Measurements from ENCODE around the gene VWF.

VWF gene

GRCh38 chr12:5944688-5945070 is 179.8 kb downstream of the VWF start:
- DNase-seq: no peak

GRCh38 chr12:5944053-5944452 is 180.4 kb downstream of the VWF start:
- no peak for DNase-seq

DNA sequence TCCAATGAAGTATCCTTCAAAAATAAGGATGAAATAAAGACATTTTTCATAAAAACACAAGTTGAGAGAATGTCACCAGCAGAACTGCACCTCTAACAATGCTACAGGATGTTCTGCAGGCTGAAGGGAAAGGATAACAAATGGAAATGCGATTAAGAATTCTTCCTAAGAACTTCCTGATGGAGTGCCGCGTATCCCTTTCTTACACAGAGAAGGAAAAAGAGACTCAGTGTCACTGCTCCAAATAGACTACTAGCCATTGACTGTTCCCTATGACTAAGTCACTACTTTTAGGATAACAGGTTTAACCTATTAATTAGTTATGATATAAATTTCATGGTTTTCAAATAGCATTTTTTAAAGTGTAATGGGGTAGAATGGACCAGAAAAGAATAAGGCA is 182.6 kb downstream of the VWF start:
- no peak for DNase-seq

GRCh38 chr12:5927732-5928516 is 196.5 kb downstream of the VWF start:
- DNase-seq: no peak

DNA sequence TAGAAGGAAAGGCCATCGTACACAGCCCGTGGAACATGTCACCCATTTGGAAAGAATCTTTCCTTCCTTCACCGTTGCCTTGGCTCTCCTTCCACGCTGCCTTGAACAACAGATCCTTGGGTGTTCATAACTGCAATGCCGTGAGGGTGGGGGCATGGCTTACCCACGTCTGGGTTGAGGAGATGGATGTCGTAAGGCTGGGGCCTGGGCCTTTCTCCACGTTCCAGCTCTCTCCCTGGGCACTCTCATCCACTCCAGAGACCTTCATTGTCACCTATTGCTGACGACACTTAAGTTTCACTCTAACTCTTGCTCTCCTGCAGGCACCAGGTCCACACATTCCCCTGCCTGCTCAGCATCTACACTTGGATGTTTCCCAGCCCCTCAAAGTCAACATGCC is 198.8 kb downstream of the VWF start:
- no peak for DNase-seq

- DNase-seq: no peak
These were observed 200.1 kb downstream of the VWF start for GRCh38 chr12:5924342-5924741.

GRCh38 chr12:5923751-5924150 is 200.7 kb downstream of the VWF start:
- DNase-seq: no peak

DNA sequence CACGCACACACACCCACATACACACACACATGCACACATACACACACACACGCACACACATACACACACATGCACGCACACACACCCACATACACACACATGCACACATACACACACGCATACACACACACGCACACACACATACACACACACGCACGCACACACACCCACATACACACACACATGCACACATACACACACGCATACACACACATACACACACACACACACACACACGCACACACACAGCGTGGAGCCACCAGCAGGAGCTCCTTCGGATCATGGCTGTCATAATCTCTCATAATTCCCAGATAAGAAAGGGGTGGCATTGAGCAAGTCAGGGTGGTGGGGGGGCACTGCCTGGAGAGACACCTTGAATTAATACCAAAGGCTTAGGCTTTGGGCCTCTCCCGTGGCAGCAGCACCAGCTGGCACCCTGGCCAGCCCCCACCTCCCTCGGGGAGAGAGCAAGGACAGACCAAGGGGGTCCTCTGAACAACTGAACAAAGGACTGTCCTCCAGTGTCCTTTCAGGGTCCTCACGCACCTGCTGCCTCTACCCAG is 201.3 kb downstream of the VWF start:
- DNase-seq: no peak

- DNase-seq: no peak
These were observed 202.2 kb downstream of the VWF start for GRCh38 chr12:5921966-5922899.

GRCh38 chr12:5921027-5921909 is 203.2 kb downstream of the VWF start:
- no peak for DNase-seq

GRCh38 chr12:5916785-5917290 is 207.6 kb downstream of the VWF start:
- no peak for DNase-seq

GRCh38 chr12:5915511-5915910 is 209.0 kb downstream of the VWF start:
- DNase-seq: no peak

DNA sequence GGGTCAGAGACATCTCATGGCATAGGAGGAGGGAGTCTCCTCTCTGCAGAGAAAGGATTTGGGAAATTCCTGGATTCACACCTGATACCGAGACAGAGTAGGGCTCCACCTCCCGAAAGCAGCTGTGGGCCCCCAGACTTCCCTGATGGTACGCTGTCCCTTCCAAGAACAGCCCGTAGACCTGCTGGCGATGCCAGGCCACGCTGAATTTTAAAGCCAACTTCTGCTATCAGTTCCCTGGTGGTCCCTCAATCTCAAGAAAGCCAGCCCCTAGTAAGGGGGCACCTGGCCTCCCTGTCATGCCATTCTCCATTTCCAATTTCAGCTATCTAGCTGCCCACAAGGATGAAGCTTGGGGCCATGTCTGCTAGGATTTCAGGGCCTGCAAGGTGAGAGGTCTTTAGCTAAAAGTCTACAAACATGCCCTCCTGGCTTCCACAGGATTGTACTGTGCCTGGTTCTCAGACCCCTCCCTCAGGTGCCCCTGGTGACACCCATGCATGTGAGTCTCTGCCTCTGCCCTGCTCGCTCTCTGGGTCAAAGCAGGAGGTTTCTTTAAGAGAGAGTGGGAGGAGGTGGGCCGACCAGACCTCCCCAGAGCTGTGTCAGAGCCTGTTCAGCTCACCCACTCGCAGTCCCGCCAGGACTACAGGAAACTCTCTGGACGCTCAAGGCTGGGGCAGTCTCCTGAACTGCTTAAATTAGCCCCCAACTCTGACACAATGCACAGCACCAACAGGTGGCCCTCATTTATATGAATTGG is 209.9 kb downstream of the VWF start:
- DNase-seq: no peak

GRCh38 chr12:5913387-5913786 is 211.1 kb downstream of the VWF start:
- no peak for DNase-seq

GRCh38 chr12:5912437-5913334 is 211.8 kb downstream of the VWF start:
- DNase-seq: no peak

- DNase-seq: no peak
These were observed 212.5 kb downstream of the VWF start for GRCh38 chr12:5912011-5912410.

DNA sequence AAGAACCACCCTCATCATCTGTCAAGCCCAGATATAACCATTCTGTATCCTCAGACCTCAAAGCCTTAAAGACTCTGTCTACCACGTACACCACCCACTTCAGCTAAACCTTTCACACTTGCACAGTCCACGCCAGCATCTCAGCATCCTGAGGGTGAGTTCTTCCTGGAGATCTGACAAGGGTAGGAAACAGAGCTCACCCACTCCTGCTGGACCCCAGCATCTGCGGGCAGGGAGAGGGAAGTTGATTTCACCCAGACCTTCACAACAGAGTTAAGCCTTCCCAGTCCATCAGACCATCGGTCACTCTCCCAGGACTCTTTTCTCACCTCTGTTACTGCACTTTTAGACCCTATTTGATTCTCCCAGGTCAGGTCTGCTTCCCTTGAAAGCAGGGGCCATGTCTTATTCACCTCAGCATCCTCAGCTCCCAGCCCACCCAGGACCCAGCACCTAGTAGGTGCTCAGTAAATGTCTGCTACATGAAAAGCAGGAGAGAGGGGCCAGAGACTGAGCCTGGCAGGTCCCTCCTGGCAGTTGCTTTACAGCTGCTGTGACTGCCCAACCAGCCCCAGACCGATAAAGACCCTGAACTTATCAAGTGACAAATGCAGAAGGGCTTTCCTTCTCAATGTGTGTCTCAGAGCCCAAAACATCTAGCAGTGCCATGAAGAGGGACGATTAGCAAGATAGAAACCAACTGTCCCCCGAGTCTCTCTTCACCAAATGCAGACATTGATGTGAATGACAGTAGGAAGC is 213.5 kb downstream of the VWF start:
- no peak for DNase-seq

DNA sequence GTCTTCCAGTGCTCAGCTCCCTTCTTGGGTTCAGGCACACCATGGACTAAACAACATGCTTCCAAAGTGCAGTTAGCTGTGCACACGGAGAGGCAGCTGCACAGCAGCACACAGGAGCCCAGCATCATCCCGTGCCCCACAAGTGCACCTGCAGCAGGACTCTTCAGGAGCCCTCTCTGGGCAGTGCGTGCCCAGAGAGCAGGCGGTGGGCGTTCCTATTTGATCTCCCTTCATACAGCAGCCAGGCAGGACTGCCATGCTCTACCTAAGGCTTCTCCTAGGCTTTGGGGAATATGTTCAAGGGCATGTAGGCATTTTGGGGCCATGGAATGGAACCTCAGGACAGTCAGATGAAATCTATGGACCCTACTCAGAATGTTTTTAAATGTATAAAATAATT is 214.9 kb downstream of the VWF start:
- DNase-seq: no peak

GRCh38 chr12:5908251-5908650 is 216.2 kb downstream of the VWF start:
- no peak for DNase-seq

- DNase-seq: no peak
These were observed 216.7 kb downstream of the VWF start for GRCh38 chr12:5907807-5908206.

All from bone marrow (tissue), 2 donors.